ENCODE results near the gene SHISA5.

DNA sequence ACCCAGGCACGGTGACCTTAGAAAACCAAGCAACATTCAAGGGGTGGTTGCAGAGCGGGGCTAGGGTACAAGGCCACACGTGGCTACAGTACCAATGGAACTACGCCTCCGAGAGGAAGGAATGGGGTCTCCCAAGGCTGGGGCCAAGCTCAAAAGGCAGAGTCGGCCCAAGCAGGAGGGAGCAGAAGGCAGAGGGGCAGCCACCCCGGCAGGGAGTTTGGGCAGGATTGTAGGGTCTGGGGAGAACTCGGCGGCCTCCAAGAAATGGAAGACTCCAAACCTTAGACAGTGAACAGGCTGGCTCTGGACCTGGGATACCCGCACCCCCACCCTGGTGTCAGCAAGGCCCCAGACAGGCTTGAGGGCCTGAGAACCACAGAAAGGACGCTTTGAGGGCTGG lies 28.8 kb downstream of the SHISA5 start:
- TF ChIP-seq, protein P1, sequence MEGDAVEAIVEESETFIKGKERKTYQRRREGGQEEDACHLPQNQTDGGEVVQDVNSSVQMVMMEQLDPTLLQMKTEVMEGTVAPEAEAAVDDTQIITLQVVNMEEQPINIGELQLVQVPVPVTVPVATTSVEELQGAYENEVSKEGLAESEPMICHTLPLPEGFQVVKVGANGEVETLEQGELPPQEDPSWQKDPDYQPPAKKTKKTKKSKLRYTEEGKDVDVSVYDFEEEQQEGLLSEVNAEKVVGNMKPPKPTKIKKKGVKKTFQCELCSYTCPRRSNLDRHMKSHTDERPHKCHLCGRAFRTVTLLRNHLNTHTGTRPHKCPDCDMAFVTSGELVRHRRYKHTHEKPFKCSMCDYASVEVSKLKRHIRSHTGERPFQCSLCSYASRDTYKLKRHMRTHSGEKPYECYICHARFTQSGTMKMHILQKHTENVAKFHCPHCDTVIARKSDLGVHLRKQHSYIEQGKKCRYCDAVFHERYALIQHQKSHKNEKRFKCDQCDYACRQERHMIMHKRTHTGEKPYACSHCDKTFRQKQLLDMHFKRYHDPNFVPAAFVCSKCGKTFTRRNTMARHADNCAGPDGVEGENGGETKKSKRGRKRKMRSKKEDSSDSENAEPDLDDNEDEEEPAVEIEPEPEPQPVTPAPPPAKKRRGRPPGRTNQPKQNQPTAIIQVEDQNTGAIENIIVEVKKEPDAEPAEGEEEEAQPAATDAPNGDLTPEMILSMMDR (IDR thresholded peaks at IDR 0.05): no peak
- no peak for TF ChIP-seq POLR2A (IDR thresholded peaks at IDR 0.05)
- no peak for TF ChIP-seq EP300 (IDR thresholded peaks at IDR 0.05)
- TF ChIP-seq POLR2AphosphoS5 (IDR thresholded peaks at IDR 0.05): no peak
